ENCODE results near the gene WSCD1.

WSCD1 gene

GRCh38 chr17:6084311-6085161 lies 14.4 kb downstream of the WSCD1 start:
- H3K4me3 ChIP-seq (ENCODE audit: low read depth, low read length) = no peak overlapping the region
- POLR2A ChIA-PET = no interaction called here
- DNase-seq (ENCODE audit: low read depth, low spot score) = no peak
- no peak for TF ChIP-seq CTCF (IDR thresholded peaks at IDR 0.05; ENCODE audit: insufficient read depth, low read length, missing control alignments)
- CTCF ChIA-PET = no interaction called here

- ChIA-PET POLR2A (no interaction called here), CTCF (no interaction called here)
- TF ChIP-seq CTCF (IDR thresholded peaks at IDR 0.05; ENCODE audit: insufficient read depth, low read length, missing control alignments) = no peak
- no peak overlapping the region for H3K4me3 ChIP-seq (ENCODE audit: low read depth, low read length)
- DNase-seq (ENCODE audit: low read depth, low spot score) = no peak
These were observed 15.6 kb downstream of the WSCD1 start for GRCh38 chr17:6085812-6086211.

- no peak overlapping the region for H3K4me3 ChIP-seq (ENCODE audit: low read depth, low read length)
- DNase-seq (ENCODE audit: low read depth, low spot score) = no peak
- POLR2A ChIA-PET = no interaction called here
- CTCF ChIA-PET = no interaction called here
- no peak for TF ChIP-seq CTCF (IDR thresholded peaks at IDR 0.05; ENCODE audit: insufficient read depth, low read length, missing control alignments)
These were observed 16.6 kb downstream of the WSCD1 start for GRCh38 chr17:6086603-6087400.

- POLR2A ChIA-PET = no interaction called here
- TF ChIP-seq CTCF (IDR thresholded peaks at IDR 0.05; ENCODE audit: insufficient read depth, low read length, missing control alignments) = no peak
- no peak overlapping the region for H3K4me3 ChIP-seq (ENCODE audit: low read depth, low read length)
- CTCF ChIA-PET = no interaction called here
- no peak for DNase-seq (ENCODE audit: low read depth, low spot score)
These were observed 18.0 kb downstream of the WSCD1 start for GRCh38 chr17:6088141-6088540.

GRCh38 chr17:6090253-6090652 lies 20.1 kb downstream of the WSCD1 start:
- ChIA-PET POLR2A (no interaction called here), CTCF (no interaction called here)
- no peak overlapping the region for H3K4me3 ChIP-seq (ENCODE audit: low read depth, low read length)
- no peak for TF ChIP-seq CTCF (IDR thresholded peaks at IDR 0.05; ENCODE audit: insufficient read depth, low read length, missing control alignments)
- no peak for DNase-seq (ENCODE audit: low read depth, low spot score)

GRCh38 chr17:6092182-6092902 lies 22.2 kb downstream of the WSCD1 start:
- ChIA-PET CTCF (no interaction called here), POLR2A (no interaction called here)
- no peak for TF ChIP-seq CTCF (IDR thresholded peaks at IDR 0.05; ENCODE audit: insufficient read depth, low read length, missing control alignments)
- DNase-seq (ENCODE audit: low read depth, low spot score) = no peak
- no peak overlapping the region for H3K4me3 ChIP-seq (ENCODE audit: low read depth, low read length)

All from AG04449 (cell line).